Activated CD4-positive, alpha-beta T cell treated with anti-CD3 and anti-CD28 coated beads for 36 hours (primary cell): ENCODE measurements around the gene PRR23A. TPM values are rescaled to one million over a fixed set of nuclear protein-coding genes. Genes with fewer than 3 reads are reported as not detected.

Source experiments
- ATAC-seq: fragments of 200-7000 bp; cut with Tn5 transposase; one replicate; pipeline ENCODE4 v1.10.0; 2021; ENCODE audit warnings: mild to moderate bottlenecking, moderate library complexity
- CTCF ChIA-PET: fragments of 350-600 bp; sonication (Branson Sonifier 250); formaldehyde crosslinking; loops from one replicate; lab custom pipeline; 2021; ENCODE audit warnings: antibody characterized with exemption; lab: Charles Lee
- POLR2A ChIA-PET: fragments of 350-600 bp; sonication (Branson Sonifier 250); formaldehyde crosslinking; loops from one replicate; lab custom pipeline; 2021; ENCODE audit warnings: antibody characterized with exemption, inconsistent platforms; lab: Charles Lee
- DNase-seq: peaks from one replicate; pipeline ENCODE4 v3.0.0-alpha.2; 2020
- H3K27ac Mint-ChIP-seq: one replicate; pipeline ENCODE4 v1.8.0; 2021; ENCODE audit warnings: mixed read lengths
- H3K27me3 Mint-ChIP-seq: one replicate; pipeline ENCODE4 v1.8.0; 2021; ENCODE audit warnings: mixed read lengths
- H3K36me3 Mint-ChIP-seq: one replicate; pipeline ENCODE4 v1.8.0; 2021; ENCODE audit warnings: low read depth, mixed read lengths
- H3K4me1 Mint-ChIP-seq: one replicate; pipeline ENCODE4 v1.8.0; 2021; ENCODE audit warnings: mixed read lengths
- H3K4me3 Mint-ChIP-seq: one replicate; pipeline ENCODE4 v1.8.0; 2021; ENCODE audit warnings: mild to moderate bottlenecking, moderate library complexity, mixed read lengths
- H3K9me3 Mint-ChIP-seq: one replicate; pipeline ENCODE4 v1.8.0; 2021; ENCODE audit warnings: low read depth, mixed read lengths
- intact Hi-C, 2 experiments: fragments of 100-400 bp; cut with DNase I in 1 of 2; cut with micrococcal nuclease in 1 of 2; formaldehyde crosslinking; loops; one replicate each; pipeline versions ENCODE4 v1.14.2 to v1.15.1; 2022 to 2024; cut with DNase I, micrococcal nuclease
- total RNA-seq, 2 experiments: library from RNA; stranded (reverse); gene quantifications; one replicate each; pipeline ENCODE4 v1.2.3, GENCODE V29; 2021

The PRR23A gene
- total RNA-seq, 2 experiments from 2014 or later = not detected

DNA sequence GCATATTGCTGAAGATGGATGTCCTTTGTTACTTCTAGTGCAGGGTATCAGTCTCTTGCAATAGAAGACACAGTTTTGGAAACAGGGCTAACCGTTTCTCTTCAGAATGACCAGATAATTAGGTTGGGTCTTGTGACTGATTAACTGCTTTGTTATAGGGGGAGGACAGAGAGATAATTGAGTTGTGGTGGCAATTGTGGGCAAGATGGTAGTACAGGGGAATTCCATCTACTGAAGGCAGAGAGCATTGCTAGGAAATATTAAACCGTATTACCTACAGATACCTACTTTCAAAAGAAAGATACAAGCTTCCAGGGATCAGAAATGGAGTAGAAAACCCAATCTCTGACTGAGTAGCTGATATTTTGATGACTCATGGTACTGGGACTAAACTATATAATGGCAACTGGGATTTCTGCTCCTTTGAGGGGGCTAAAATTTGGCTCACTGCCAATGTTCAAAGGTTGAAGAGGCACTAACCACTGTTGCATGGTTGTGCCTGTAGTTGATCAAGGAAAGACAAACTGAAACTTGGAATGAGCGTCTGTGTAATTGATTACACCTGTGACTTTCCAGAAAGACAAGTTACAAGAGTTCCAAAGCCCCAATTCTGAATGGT is 10.5 kb upstream of the PRR23A start:
- CTCF ChIA-PET = interaction anchor here (1.0 kb wide), 1 partner anchor 80 kb away, joined by 3 read pairs; no protein-coding TSS in a partner anchor
- peaks cover 15% of the 10 kb centered on the region for H3K27me3 Mint-ChIP-seq
- ATAC-seq (no peak), DNase-seq (no peak)
- POLR2A ChIA-PET = no interaction called here
- H3K9me3 Mint-ChIP-seq = peaks cover 8% of the 10 kb centered on the region
- no peaks in the 10 kb centered on the region for H3K4me1 Mint-ChIP-seq
- intact Hi-C loops = no loop called here
- no peak overlapping the region for H3K4me3 Mint-ChIP-seq
- no peaks in the 10 kb centered on the region for H3K36me3 Mint-ChIP-seq
- no peak overlapping the region for H3K27ac Mint-ChIP-seq

- intact Hi-C loops = no loop called here
- H3K27me3 Mint-ChIP-seq = peaks cover 15% of the 10 kb centered on the region
- POLR2A ChIA-PET = no interaction called here
- CTCF ChIA-PET = no interaction called here
- H3K4me1 Mint-ChIP-seq = no peaks in the 10 kb centered on the region
- no peak overlapping the region for H3K27ac Mint-ChIP-seq
- no peak overlapping the region for H3K4me3 Mint-ChIP-seq
- no peaks in the 10 kb centered on the region for H3K36me3 Mint-ChIP-seq
- DNase-seq = no peak
- H3K9me3 Mint-ChIP-seq = peaks cover 12% of the 10 kb centered on the region
- ATAC-seq = no peak
Observed at GRCh38 chr3:139005356-139005993, 593 bp downstream of the PRR23A start.

DNA sequence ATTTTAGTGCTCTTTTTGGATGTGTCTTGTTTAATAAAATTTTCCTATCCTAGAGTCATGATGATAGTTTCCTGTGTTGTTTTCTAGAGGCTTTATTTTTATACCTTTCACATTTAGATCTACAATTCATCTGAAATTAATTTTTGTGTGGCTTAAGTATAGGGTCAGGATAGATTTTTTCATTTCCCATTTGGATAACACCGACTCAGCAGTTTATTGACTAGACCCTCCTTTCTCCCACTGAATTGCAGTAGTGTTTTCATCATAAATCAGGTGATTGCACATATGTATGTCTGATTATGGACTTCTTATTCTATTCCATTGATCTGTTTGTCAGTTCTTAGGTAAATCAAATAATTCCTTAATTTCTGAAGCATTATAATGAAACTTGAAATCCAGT is 10.4 kb downstream of the PRR23A start:
- no peaks in the 10 kb centered on the region for H3K36me3 Mint-ChIP-seq
- H3K4me1 Mint-ChIP-seq = no peaks in the 10 kb centered on the region
- ChIA-PET POLR2A (no interaction called here), CTCF (no interaction called here)
- intact Hi-C loops = no loop called here
- H3K27ac Mint-ChIP-seq = no peak overlapping the region
- H3K4me3 Mint-ChIP-seq = no peak overlapping the region
- no peak for DNase-seq
- peaks cover 2% of the 10 kb centered on the region for H3K9me3 Mint-ChIP-seq
- no peak for ATAC-seq
- peaks cover 16% of the 10 kb centered on the region for H3K27me3 Mint-ChIP-seq

DNA sequence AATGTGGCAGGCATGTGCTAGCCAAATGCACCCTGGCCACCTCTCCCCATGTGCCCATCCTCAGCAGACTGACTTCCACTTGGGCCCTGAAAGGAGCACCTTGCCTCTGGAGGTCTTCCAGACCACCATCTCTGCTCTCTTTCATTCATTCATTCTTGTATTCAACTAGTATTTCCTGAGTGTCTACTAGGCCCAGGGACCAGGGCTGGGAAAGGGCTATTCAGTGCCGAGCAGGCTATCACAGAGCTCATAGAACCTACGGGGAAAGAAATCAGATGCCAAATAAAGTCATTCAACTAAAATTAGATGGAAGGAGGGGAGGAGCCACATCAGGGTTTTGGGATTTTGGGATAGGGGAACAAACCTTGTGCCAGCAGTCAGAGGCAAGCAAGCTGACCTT is 18.9 kb downstream of the PRR23A start:
- Mint-ChIP-seq H3K4me1 (no peaks in the 10 kb centered on the region), H3K4me3 (no peak overlapping the region), H3K27ac (no peak overlapping the region)

GRCh38 chr3:138985932-138986331 is 20.1 kb downstream of the PRR23A start:
- H3K4me3 Mint-ChIP-seq = no peak overlapping the region
- H3K27ac Mint-ChIP-seq = no peak overlapping the region
- no peaks in the 10 kb centered on the region for H3K9me3 Mint-ChIP-seq
- ChIA-PET CTCF (interaction anchor here (0.7 kb wide), 1 partner anchor 1973 kb away, joined by 4 read pairs; no protein-coding TSS in a partner anchor), POLR2A (no interaction called here)
- no peaks in the 10 kb centered on the region for H3K4me1 Mint-ChIP-seq
- DNase-seq (no peak), ATAC-seq (no peak)
- H3K27me3 Mint-ChIP-seq = no peaks in the 10 kb centered on the region
- no peaks in the 10 kb centered on the region for H3K36me3 Mint-ChIP-seq
- intact Hi-C loops = no loop called here

More for the DNA sequence above, 18.9 kb downstream of the PRR23A start:
- DNase-seq = no peak
- no peaks in the 10 kb centered on the region for H3K27me3 Mint-ChIP-seq
- H3K9me3 Mint-ChIP-seq = no peaks in the 10 kb centered on the region
- ATAC-seq = no peak
- no peaks in the 10 kb centered on the region for H3K36me3 Mint-ChIP-seq
- intact Hi-C loops = no loop called here
- ChIA-PET CTCF (interaction anchor here (0.6 to 1.1 kb wide), 2 partner anchors 12 to 185 kb away, joined by 3 read pairs; no protein-coding TSS in a partner anchor), POLR2A (interaction anchor here (0.6 kb wide), 1 partner anchor 60 kb away, joined by 9 read pairs; no protein-coding TSS in a partner anchor)

DNA sequence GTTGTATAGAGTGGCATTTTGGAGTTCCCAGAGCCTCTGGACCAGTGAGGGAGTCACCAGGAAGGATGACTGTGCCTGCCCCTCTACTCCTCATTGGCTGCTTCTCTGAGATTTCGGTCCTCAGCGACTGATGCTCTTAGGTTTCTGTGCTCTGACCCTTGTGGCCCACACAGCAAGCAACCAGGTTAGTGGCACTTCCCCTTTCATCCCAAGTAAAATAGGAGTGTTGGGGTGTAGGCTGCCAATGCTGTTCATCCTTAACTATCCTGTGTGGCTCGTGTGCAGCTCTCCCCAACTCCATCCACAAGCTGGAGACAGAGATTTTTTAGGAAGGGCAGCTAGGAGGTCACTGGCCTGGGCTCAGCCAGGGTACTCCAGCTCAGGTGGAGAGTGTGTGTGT is 21.3 kb downstream of the PRR23A start:
- Mint-ChIP-seq H3K9me3 (no peaks in the 10 kb centered on the region), H3K27me3 (no peaks in the 10 kb centered on the region), H3K36me3 (no peaks in the 10 kb centered on the region), H3K4me3 (no peak overlapping the region), H3K4me1 (no peaks in the 10 kb centered on the region), H3K27ac (no peak overlapping the region)
- no peak for DNase-seq
- ChIA-PET POLR2A (no interaction called here), CTCF (no interaction called here)
- intact Hi-C loops = no loop called here
- no peak for ATAC-seq

- Mint-ChIP-seq H3K4me3 (no peak overlapping the region), H3K4me1 (no peaks in the 10 kb centered on the region), H3K27me3 (peaks cover 6% of the 10 kb centered on the region), H3K36me3 (no peaks in the 10 kb centered on the region), H3K9me3 (no peaks in the 10 kb centered on the region), H3K27ac (no peak overlapping the region)
- intact Hi-C loops = no loop called here
- ChIA-PET POLR2A (interaction anchor here (0.6 kb wide), 1 partner anchor 277 kb away, joined by 3 read pairs; no protein-coding TSS in a partner anchor), CTCF (interaction anchor here (1.1 kb wide), 1 partner anchor 11 kb away, joined by 3 read pairs; no protein-coding TSS in a partner anchor)
- ATAC-seq (no peak), DNase-seq (no peak)
Observed at GRCh38 chr3:138976047-138976446, 30.0 kb downstream of the PRR23A start.

- DNase-seq = no peak
- Mint-ChIP-seq H3K9me3 (no peaks in the 10 kb centered on the region), H3K4me1 (no peaks in the 10 kb centered on the region), H3K27me3 (peaks cover 6% of the 10 kb centered on the region), H3K4me3 (no peak overlapping the region), H3K27ac (no peak overlapping the region), H3K36me3 (no peaks in the 10 kb centered on the region)
- no peak for ATAC-seq
- ChIA-PET CTCF (interaction anchor here (1.1 kb wide), 1 partner anchor 11 kb away, joined by 3 read pairs; no protein-coding TSS in a partner anchor), POLR2A (no interaction called here)
- intact Hi-C loops = no loop called here
Observed at GRCh38 chr3:138975351-138975750, 30.7 kb downstream of the PRR23A start.

GRCh38 chr3:138974462-138974861 is 31.6 kb downstream of the PRR23A start:
- intact Hi-C loops = no loop called here

GRCh38 chr3:138972941-138973340 is 33.1 kb downstream of the PRR23A start:
- CTCF ChIA-PET = interaction anchor here (1.5 to 2.0 kb wide), 2 partner anchors 21 to 37 kb away, joined by 6 to 7 read pairs; no protein-coding TSS in a partner anchor
- POLR2A ChIA-PET = no interaction called here
- peaks cover 11% of the 10 kb centered on the region for H3K27me3 Mint-ChIP-seq
- H3K4me1 Mint-ChIP-seq = no peaks in the 10 kb centered on the region
- H3K4me3 Mint-ChIP-seq = no peak overlapping the region
- H3K27ac Mint-ChIP-seq = no peak overlapping the region
- intact Hi-C loops = no loop called here
- ATAC-seq = no peak
- no peak for DNase-seq
- no peaks in the 10 kb centered on the region for H3K36me3 Mint-ChIP-seq
- no peaks in the 10 kb centered on the region for H3K9me3 Mint-ChIP-seq

More at GRCh38 chr3:138974462-138974861, 31.6 kb downstream of the PRR23A start:
- Mint-ChIP-seq H3K4me3 (no peak overlapping the region), H3K36me3 (no peaks in the 10 kb centered on the region), H3K4me1 (no peaks in the 10 kb centered on the region), H3K27ac (no peak overlapping the region), H3K27me3 (peaks cover 6% of the 10 kb centered on the region), H3K9me3 (no peaks in the 10 kb centered on the region)
- ATAC-seq (no peak), DNase-seq (no peak)
- CTCF ChIA-PET = no interaction called here
- POLR2A ChIA-PET = no interaction called here

GRCh38 chr3:138971766-138972320 is 34.2 kb downstream of the PRR23A start:
- Mint-ChIP-seq H3K4me3 (no peak overlapping the region), H3K36me3 (no peaks in the 10 kb centered on the region)

More at GRCh38 chr3:138971766-138972320, 34.2 kb downstream of the PRR23A start:
- intact Hi-C loops = no loop called here
- ATAC-seq (no peak), DNase-seq (no peak)
- Mint-ChIP-seq H3K27ac (no peak overlapping the region), H3K27me3 (peaks cover 15% of the 10 kb centered on the region), H3K9me3 (no peaks in the 10 kb centered on the region), H3K4me1 (no peaks in the 10 kb centered on the region)
- CTCF ChIA-PET = interaction anchor here (0.5 to 2.0 kb wide), 3 partner anchors 20 to 333 kb away, joined by 4 to 7 read pairs (median 6); no protein-coding TSS in a partner anchor
- POLR2A ChIA-PET = no interaction called here
